Fibroblast of lung (primary cell): ENCODE data around the gene FRA10AC1. TPM values are rescaled to one million over a fixed set of nuclear protein-coding genes. Genes with fewer than 3 reads are reported as not detected.
A peak's percentile ranks its signal among the peaks of the same experiment; 100 is the strongest.

Source experiments
- DNase-seq, 2 donors: peaks; one replicate each; pipeline versions ENCODE4 v3.0.0 to v3.0.0-alpha.2; 2010; ENCODE audit warnings: low read depth in 2 of 2
- H2AFZ ChIP-seq: 2 replicates; pipeline ENCODE4 v1.5.1; 2012; ENCODE audit warnings: low read length, control low read depth, inconsistent platforms
- H3K27ac ChIP-seq: 2 replicates; pipeline ENCODE4 v1.5.1; 2011; ENCODE audit warnings: low read length, control low read depth; ENCODE audit not compliant: insufficient read depth
- H3K27me3 ChIP-seq: 2 replicates; pipeline ENCODE4 v1.5.1; 2011; ENCODE audit warnings: mild to moderate bottlenecking, low read length; ENCODE audit not compliant: control insufficient read depth, insufficient read depth
- H3K36me3 ChIP-seq: 2 replicates; pipeline ENCODE4 v1.5.1; 2011; ENCODE audit warnings: low read length; ENCODE audit not compliant: control insufficient read depth, insufficient read depth
- H3K4me1 ChIP-seq: 2 replicates; pipeline ENCODE4 v1.5.1; 2011; ENCODE audit warnings: low read length; ENCODE audit not compliant: control insufficient read depth, insufficient read depth; ENCODE audit errors: extremely low read depth
- H3K4me2 ChIP-seq: 2 replicates; pipeline ENCODE4 v1.5.1; 2011; ENCODE audit warnings: low read length, control low read depth; ENCODE audit not compliant: insufficient read depth; ENCODE audit errors: extremely low read depth
- H3K4me3 ChIP-seq, 4 experiments: fragments of 200-600 bp in 1 of 4; sonication (generic) in 1 of 4; replicated peaks in 1 of 4; 2 replicates each; pipeline ENCODE4 v1.5.1; 2011 to 2016; ENCODE audit warnings: low read length in 4 of 4, low read depth in 3 of 4, mild to moderate bottlenecking in 3 of 4, control low read depth in 2 of 4, inconsistent platforms in 1 of 4, mixed read lengths in 1 of 4; ENCODE audit not compliant: insufficient read depth in 1 of 4; ENCODE audit errors: control extremely low read depth in 1 of 4
- H3K79me2 ChIP-seq: 2 replicates; pipeline ENCODE4 v1.5.1; 2012; ENCODE audit warnings: mild to moderate bottlenecking, low read length, inconsistent platforms; ENCODE audit not compliant: control insufficient read depth, insufficient read depth
- H3K9ac ChIP-seq: 2 replicates; pipeline ENCODE4 v1.5.1; 2011; ENCODE audit warnings: mild to moderate bottlenecking, low read length, control low read depth; ENCODE audit not compliant: insufficient read depth
- H3K9me3 ChIP-seq: 2 replicates; pipeline ENCODE4 v1.5.1; 2012; ENCODE audit warnings: low read depth, low read length; ENCODE audit not compliant: control insufficient read depth, insufficient read depth
- H4K20me1 ChIP-seq: 2 replicates; pipeline ENCODE4 v1.5.1; 2011; ENCODE audit warnings: low read length; ENCODE audit not compliant: control insufficient read depth, insufficient read depth; ENCODE audit errors: extremely low read depth
- CTCF ChIP-seq, 2 donors: IDR thresholded peaks in 1 of 2; conservative IDR thresholded peaks in 1 of 2; 1 replicate in 1 of 2; 2 replicates in 1 of 2; pipeline ENCODE4 v1.5.1; 2011 to 2012; ENCODE audit warnings: low read length in 2 of 2, control low read depth in 1 of 2, inconsistent platforms in 1 of 2, low read depth in 1 of 2, mild to moderate bottlenecking in 1 of 2
- EZH2 ChIP-seq: IDR thresholded peaks from 2 replicates; pipeline ENCODE4 v1.5.1; 2012; ENCODE audit warnings: low read length, control low read depth, mild to moderate bottlenecking; ENCODE audit errors: missing control alignments
- polyA plus RNA-seq, 2 donors: library from polyadenylated mRNA; depleted of rRNA in 1 of 2; stranded (reverse) in 1 of 2; unstranded in 1 of 2; fragments of >200 nt; gene quantifications; 2 replicates each; pipeline ENCODE4 v1.2.1, GENCODE V29; 2011 to 2012; ENCODE audit warnings: missing spikeins in 1 of 2
- total RNA-seq: library from RNA; depleted of rRNA; stranded (reverse); fragments of >200 nt; gene quantifications from 2 replicates; pipeline ENCODE4 v1.2.1, GENCODE V29; 2014

FRA10AC1 gene
- total and polyA plus RNA-seq, 2 donors (not counting 1 experiment from before 2014, with no cell fraction given) = 7.1 to 9.4 TPM

- Histone ChIP-seq H2AFZ (no peak overlapping the region), H3K27ac (no peak overlapping the region), H3K36me3 (no peaks in the 10 kb centered on the region), H3K79me2 (no peaks in the 10 kb centered on the region), H3K9me3 (no peaks in the 10 kb centered on the region), H3K4me3 (no peak overlapping the region), H3K9ac (no peak overlapping the region), H3K4me1 (no peaks in the 10 kb centered on the region), H4K20me1 (no peaks in the 10 kb centered on the region), H3K4me2 (no peak overlapping the region), H3K27me3 (no peaks in the 10 kb centered on the region)
- peak; percentile 5 to 66 for DNase-seq
- no peak for TF ChIP-seq CTCF (conservative IDR thresholded peaks at IDR 0.05 in 1 of 2, IDR thresholded peaks at IDR 0.05 in 1 of 2; ENCODE audit: low read depth in 1 of 2, low read length in 2 of 2)
- no peak for TF ChIP-seq EZH2
These were observed 49.5 kb downstream of the FRA10AC1 start for GRCh38 chr10:93652857-93653256.

GRCh38 chr10:93639791-93640190, 62.6 kb downstream of the FRA10AC1 start:
- Histone ChIP-seq H3K36me3 (no peaks in the 10 kb centered on the region), H3K79me2 (no peaks in the 10 kb centered on the region), H4K20me1 (no peaks in the 10 kb centered on the region), H3K27ac (no peak overlapping the region), H3K9ac (no peak overlapping the region), H3K4me3 (no peak overlapping the region), H2AFZ (no peak overlapping the region), H3K9me3 (no peaks in the 10 kb centered on the region), H3K27me3 (no peaks in the 10 kb centered on the region), H3K4me2 (no peak overlapping the region), H3K4me1 (no peaks in the 10 kb centered on the region)
- TF ChIP-seq CTCF (conservative IDR thresholded peaks at IDR 0.05 in 1 of 2, IDR thresholded peaks at IDR 0.05 in 1 of 2; ENCODE audit: low read depth in 1 of 2, low read length in 2 of 2) (no peak), EZH2 (no peak)
- no peak for DNase-seq

- H3K36me3 ChIP-seq = no peaks in the 10 kb centered on the region
- no peak overlapping the region for H2AFZ ChIP-seq
- TF ChIP-seq EZH2 (no peak), CTCF (conservative IDR thresholded peaks at IDR 0.05 in 1 of 2, IDR thresholded peaks at IDR 0.05 in 1 of 2; ENCODE audit: low read depth in 1 of 2, low read length in 2 of 2) (no peak)
- H3K27ac ChIP-seq = no peak overlapping the region
- H3K79me2 ChIP-seq = no peaks in the 10 kb centered on the region
- no peaks in the 10 kb centered on the region for H3K27me3 ChIP-seq
- H3K9ac ChIP-seq = no peak overlapping the region
- no peaks in the 10 kb centered on the region for H3K9me3 ChIP-seq
- DNase-seq = no peak
- H3K4me2 ChIP-seq = no peak overlapping the region
- no peaks in the 10 kb centered on the region for H4K20me1 ChIP-seq
- no peak overlapping the region for H3K4me3 ChIP-seq
- H3K4me1 ChIP-seq = no peaks in the 10 kb centered on the region
These were observed 71.5 kb downstream of the FRA10AC1 start for GRCh38 chr10:93630625-93631557.
